H9 (cell line): ENCODE results near the gene MAOA. TPM values are rescaled to one million over a fixed set of nuclear protein-coding genes. Genes with fewer than 3 reads are reported as not detected.

Experiments used
- DNase-seq: peaks from one replicate; pipeline ENCODE4 v3.0.0-alpha.2; 2017
- H2AFZ ChIP-seq: one replicate; pipeline ENCODE4 v1.6.1; 2013; ENCODE audit warnings: mild to moderate bottlenecking, low read length, control low read depth, moderate library complexity
- H2AK5ac ChIP-seq: 2 replicates; pipeline ENCODE4 v1.6.1; 2013; ENCODE audit warnings: low read length, control low read depth, mixed read lengths; ENCODE audit not compliant: insufficient read length
- H2BK120ac ChIP-seq: one replicate; pipeline ENCODE4 v1.6.1; 2013; ENCODE audit warnings: low read depth, mild to moderate bottlenecking, low read length, control low read depth, inconsistent platforms; ENCODE audit not compliant: poor library complexity, severe bottlenecking
- H2BK12ac ChIP-seq: 2 replicates; pipeline ENCODE4 v1.6.1; 2013; ENCODE audit warnings: low read length, control low read depth, mixed read lengths, low read depth; ENCODE audit not compliant: insufficient read length
- H2BK15ac ChIP-seq: 2 replicates; pipeline ENCODE4 v1.6.1; 2013; ENCODE audit warnings: low read depth, low read length, control low read depth
- H2BK20ac ChIP-seq: one replicate; pipeline ENCODE4 v1.6.1; 2013; ENCODE audit warnings: low read depth, mild to moderate bottlenecking, low read length, control low read depth, inconsistent platforms; ENCODE audit not compliant: poor library complexity, severe bottlenecking
- H2BK5ac ChIP-seq: 2 replicates; pipeline ENCODE4 v1.6.1; 2013; ENCODE audit warnings: low read length, control low read depth, mixed read lengths; ENCODE audit not compliant: insufficient read length
- H3K14ac ChIP-seq: 2 replicates; pipeline ENCODE4 v1.6.1; 2013; ENCODE audit warnings: low read length, control low read depth; ENCODE audit not compliant: insufficient read depth
- H3K18ac ChIP-seq: 2 replicates; pipeline ENCODE4 v1.6.1; 2013; ENCODE audit warnings: low read depth, mild to moderate bottlenecking, mixed read lengths, low read length, control low read depth; ENCODE audit not compliant: insufficient read length
- H3K23ac ChIP-seq: 2 replicates; pipeline ENCODE4 v1.6.1; 2013; ENCODE audit warnings: low read length, control low read depth, mixed read lengths, low read depth; ENCODE audit not compliant: insufficient read length
- H3K23me2 ChIP-seq: 2 replicates; pipeline ENCODE4 v1.6.1; 2013; ENCODE audit warnings: low read depth, mild to moderate bottlenecking, mixed read lengths, low read length, control low read depth; ENCODE audit not compliant: insufficient read length, poor library complexity, severe bottlenecking
- H3K27ac ChIP-seq: 2 replicates; pipeline ENCODE4 v1.5.1; 2013; ENCODE audit warnings: low read length, control low read depth, mixed read lengths, low read depth; ENCODE audit not compliant: insufficient read length
- H3K27me3 ChIP-seq: 2 replicates; pipeline ENCODE4 v1.6.1; 2013; ENCODE audit warnings: low read length, control low read depth, inconsistent platforms; ENCODE audit not compliant: insufficient read depth
- H3K4ac ChIP-seq: 2 replicates; pipeline ENCODE4 v1.6.1; 2013; ENCODE audit warnings: low read depth, mild to moderate bottlenecking, control low read depth, inconsistent platforms, low read length, moderate library complexity
- H3K4me1 ChIP-seq: 2 replicates; pipeline ENCODE4 v1.6.1; 2013; ENCODE audit warnings: low read length, control low read depth, inconsistent platforms; ENCODE audit not compliant: insufficient read depth
- H3K4me2 ChIP-seq: 2 replicates; pipeline ENCODE4 v1.6.1; 2013; ENCODE audit warnings: low read length, control low read depth, mixed read lengths; ENCODE audit not compliant: insufficient read length, insufficient read depth
- H3K56ac ChIP-seq: 2 replicates; pipeline ENCODE4 v1.6.1; 2013; ENCODE audit warnings: low read depth, mild to moderate bottlenecking, mixed read lengths, low read length, control low read depth; ENCODE audit not compliant: insufficient read length
- H3K79me1 ChIP-seq: 2 replicates; pipeline ENCODE4 v1.6.1; 2013; ENCODE audit warnings: low read depth, mild to moderate bottlenecking, moderate library complexity, low read length, control low read depth, inconsistent platforms; ENCODE audit not compliant: insufficient read depth, poor library complexity, severe bottlenecking
- H3K79me2 ChIP-seq: 2 replicates; pipeline ENCODE4 v1.6.1; 2013; ENCODE audit warnings: low read length, control low read depth, inconsistent platforms; ENCODE audit not compliant: insufficient read depth
- H3K9ac ChIP-seq: 2 replicates; pipeline ENCODE4 v1.6.1; 2013; ENCODE audit warnings: low read length, control low read depth, mixed read lengths; ENCODE audit not compliant: insufficient read length; ENCODE audit errors: extremely low read depth
- H3K9me3 ChIP-seq: one replicate; pipeline ENCODE4 v1.6.1; 2013; ENCODE audit warnings: low read depth, low read length, inconsistent platforms; ENCODE audit not compliant: control insufficient read depth
- H3T11ph ChIP-seq: one replicate; pipeline ENCODE4 v1.6.1; 2013; ENCODE audit warnings: mild to moderate bottlenecking, low read length, control low read depth, inconsistent platforms
- H4K20me1 ChIP-seq: one replicate; pipeline ENCODE4 v1.6.1; 2013; ENCODE audit not compliant: control insufficient read depth, insufficient read length, insufficient read depth
- H4K5ac ChIP-seq: 2 replicates; pipeline ENCODE4 v1.6.1; 2013; ENCODE audit warnings: low read depth, mild to moderate bottlenecking, mixed read lengths, low read length, control low read depth; ENCODE audit not compliant: insufficient read length
- H4K8ac ChIP-seq: replicated peaks from 2 replicates; pipeline ENCODE4 v1.6.1; 2013; ENCODE audit warnings: low read length, control low read depth, mixed read lengths, low read depth; ENCODE audit not compliant: insufficient read length
- H4K91ac ChIP-seq: 2 replicates; pipeline ENCODE4 v1.6.1; 2013; ENCODE audit warnings: low read depth, mild to moderate bottlenecking, moderate library complexity, mixed read lengths, low read length, control low read depth; ENCODE audit not compliant: insufficient read length
- H3K27ac Mint-ChIP-seq, 3 experiments: 2 replicates in 2 of 3; 3 replicates in 1 of 3; pipeline ENCODE4 v1.8.0; 2020 to 2021; ENCODE audit warnings: mixed read lengths in 3 of 3, mild to moderate bottlenecking in 1 of 3, moderate library complexity in 1 of 3
- H3K27me3 Mint-ChIP-seq: 2 replicates; pipeline ENCODE4 v1.8.0; 2021; ENCODE audit warnings: low read depth, mild to moderate bottlenecking, moderate library complexity, mixed read lengths
- H3K36me3 Mint-ChIP-seq, 3 experiments: 2 replicates in 2 of 3; 3 replicates in 1 of 3; pipeline ENCODE4 v1.8.0; 2020 to 2021; ENCODE audit warnings: low read depth in 3 of 3, mixed read lengths in 3 of 3; ENCODE audit not compliant: insufficient read depth in 1 of 3
- H3K4me1 Mint-ChIP-seq, 2 experiments: 2 replicates each; pipeline ENCODE4 v1.8.0; 2020; ENCODE audit warnings: mixed read lengths in 2 of 2
- H3K4me3 Mint-ChIP-seq, 2 experiments: 2 replicates in 1 of 2; 3 replicates in 1 of 2; pipeline ENCODE4 v1.8.0; 2020 to 2021; ENCODE audit warnings: mild to moderate bottlenecking in 2 of 2, mixed read lengths in 2 of 2, moderate library complexity in 1 of 2
- H3K9me3 Mint-ChIP-seq, 2 experiments: 2 replicates in 1 of 2; 3 replicates in 1 of 2; pipeline ENCODE4 v1.8.0; 2020; ENCODE audit warnings: mild to moderate bottlenecking in 2 of 2, mixed read lengths in 2 of 2, moderate library complexity in 1 of 2
- CTCF ChIP-seq: fragments of 200-600 bp; sonication (generic); conservative IDR thresholded peaks from 3 replicates; pipeline ENCODE4 v1.8.0; 2021; ENCODE audit warnings: antibody characterized with exemption, mild to moderate bottlenecking
- WGBS: extraction: QIAGEN DNeasy Blood & Tissue Kit; methylation state at CpG from one replicate; pipeline ENCODE4 v1.1.7; 2013; ENCODE audit warnings: missing lambda C conversion rate, low lambda C conversion rate, mixed read lengths; ENCODE audit not compliant: insufficient read length; ENCODE audit errors: extremely low coverage; 5-methylcytosine and 5-hydroxymethylcytosine counted together
- total RNA-seq: library from RNA; stranded (reverse); gene quantifications from 2 replicates; pipeline ENCODE4 v1.2.1, GENCODE V29; 2021

The MAOA gene
- total RNA-seq, 1 experiment from 2014 or later, result 0.28 TPM

GRCh38 chrX:43758044-43758443 lies 101.9 kb downstream of the MAOA start:
- Histone ChIP-seq H2BK12ac (no peak overlapping the region), H3K79me1 (no peaks in the 10 kb centered on the region), H2BK120ac (no peak overlapping the region), H3K18ac (no peak overlapping the region), H3K4me2 (no peak overlapping the region), H3K23ac (no peak overlapping the region), H3K4ac (no peak overlapping the region), H4K20me1 (no peaks in the 10 kb centered on the region), H3K27me3 (no peaks in the 10 kb centered on the region), H3K23me2 (no peaks in the 10 kb centered on the region), H3K14ac (no peak overlapping the region), H4K5ac (no peak overlapping the region), H3K27ac (no peak overlapping the region), H4K91ac (no peak overlapping the region), H3K9me3 (no peaks in the 10 kb centered on the region), H2BK15ac (no peak overlapping the region), H2AK5ac (no peak overlapping the region), H3K56ac (no peak overlapping the region), H4K8ac (no peak overlapping the region), H3K79me2 (no peaks in the 10 kb centered on the region), H3K9ac (no peak overlapping the region), H3T11ph (no peak overlapping the region), H2BK20ac (no peak overlapping the region), H2AFZ (no peak overlapping the region), H3K4me1 (no peaks in the 10 kb centered on the region), H2BK5ac (no peak overlapping the region)
- Mint-ChIP-seq H3K4me1 (no peaks in the 10 kb centered on the region), H3K27ac (no peak overlapping the region), H3K9me3 (peaks cover 51 to 71% of the 10 kb centered on the region in 2 experiments), H3K27me3 (no peaks in the 10 kb centered on the region), H3K36me3 (no peaks in the 10 kb centered on the region), H3K4me3 (no peak overlapping the region)
- no peak for DNase-seq
- WGBS, result no CpG with 5 or more reads among the region's 7 CpGs
- no peak for TF ChIP-seq CTCF
